Gastroesophageal sphincter (tissue), 4 donors: ENCODE results near the gene AGBL5. TPM values are rescaled to one million over a fixed set of nuclear protein-coding genes. Genes with fewer than 3 reads are reported as not detected.

Source experiments
- ATAC-seq: fragments of 150-250 bp; one replicate; pipeline ENCODE4 v1.9.1; 2016; ENCODE audit warnings: mild to moderate bottlenecking, moderate library complexity
- H3K27ac ChIP-seq, 4 donors: fragments of 200-600 bp; sonication (generic) in 3 of 4; 1 replicate in 3 of 4; 2 replicates in 1 of 4; pipeline ENCODE4 v1.5.1; 2016 to 2019
- H3K27me3 ChIP-seq: fragments of 200-600 bp; sonication (generic); one replicate; pipeline ENCODE4 v1.5.1; 2019
- H3K36me3 ChIP-seq, 2 donors: fragments of 200-600 bp; sonication (generic); one replicate each; pipeline ENCODE4 v1.5.1; 2019; ENCODE audit warnings: control low read depth in 1 of 2
- H3K4me1 ChIP-seq, 3 donors: fragments of 200-600 bp; sonication (generic); 1 replicate in 2 of 3; 2 replicates in 1 of 3; pipeline ENCODE4 v1.5.1; 2016 to 2019; ENCODE audit warnings: control low read depth in 2 of 3
- H3K4me3 ChIP-seq, 2 donors: fragments of 200-600 bp; sonication (generic); one replicate each; pipeline ENCODE4 v1.5.1; 2019; ENCODE audit warnings: mild to moderate bottlenecking in 1 of 2, moderate library complexity in 1 of 2
- H3K9me3 ChIP-seq, 3 donors: fragments of 200-600 bp; sonication (generic); one replicate each; pipeline ENCODE4 v1.5.1; 2017 to 2019; ENCODE audit warnings: control low read depth in 2 of 3
- EP300 ChIP-seq: sonication (generic); formaldehyde crosslinking; IDR thresholded peaks from one replicate; pipeline ENCODE4 v1.6.1; 2017; ENCODE audit warnings: antibody characterized with exemption, mild to moderate bottlenecking
- POLR2A ChIP-seq, 2 donors: fragments of 450-650 bp; IDR thresholded peaks; one replicate each; pipeline ENCODE4 v1.6.1; 2017; ENCODE audit warnings: antibody characterized with exemption in 2 of 2, mild to moderate bottlenecking in 2 of 2, moderate library complexity in 1 of 2
- POLR2AphosphoS5 ChIP-seq: sonication (generic); formaldehyde crosslinking; IDR thresholded peaks from one replicate; pipeline ENCODE4 v1.6.1; 2017; ENCODE audit warnings: antibody characterized with exemption
- WGBS, 2 donors: methylation state at CpG; one replicate each; pipeline ENCODE4 v1.1.5; 2018; ENCODE audit warnings: low coverage in 1 of 2; 5-methylcytosine and 5-hydroxymethylcytosine counted together
- total RNA-seq, 4 donors: library from RNA; depleted of rRNA; stranded (reverse); fragments of >200 nt; gene quantifications; one replicate each; pipeline ENCODE4 v1.1.0, GENCODE V29; 2016
- TF ChIP-seq, protein P1 (sequence below), 4 experiments: fragments of 200-600 bp in 2 of 4; fragments of 450-650 bp in 2 of 4; sonication (generic) in 1 of 4; IDR thresholded peaks; one replicate each; pipeline ENCODE4 v1.5.1; 2017 to 2019; ENCODE audit warnings: antibody characterized with exemption in 4 of 4, mild to moderate bottlenecking in 2 of 4, moderate library complexity in 2 of 4

The AGBL5 gene
- total RNA-seq, 4 donors from 2014 or later = 16.2 to 31.7 (median 23.0) TPM

DNA sequence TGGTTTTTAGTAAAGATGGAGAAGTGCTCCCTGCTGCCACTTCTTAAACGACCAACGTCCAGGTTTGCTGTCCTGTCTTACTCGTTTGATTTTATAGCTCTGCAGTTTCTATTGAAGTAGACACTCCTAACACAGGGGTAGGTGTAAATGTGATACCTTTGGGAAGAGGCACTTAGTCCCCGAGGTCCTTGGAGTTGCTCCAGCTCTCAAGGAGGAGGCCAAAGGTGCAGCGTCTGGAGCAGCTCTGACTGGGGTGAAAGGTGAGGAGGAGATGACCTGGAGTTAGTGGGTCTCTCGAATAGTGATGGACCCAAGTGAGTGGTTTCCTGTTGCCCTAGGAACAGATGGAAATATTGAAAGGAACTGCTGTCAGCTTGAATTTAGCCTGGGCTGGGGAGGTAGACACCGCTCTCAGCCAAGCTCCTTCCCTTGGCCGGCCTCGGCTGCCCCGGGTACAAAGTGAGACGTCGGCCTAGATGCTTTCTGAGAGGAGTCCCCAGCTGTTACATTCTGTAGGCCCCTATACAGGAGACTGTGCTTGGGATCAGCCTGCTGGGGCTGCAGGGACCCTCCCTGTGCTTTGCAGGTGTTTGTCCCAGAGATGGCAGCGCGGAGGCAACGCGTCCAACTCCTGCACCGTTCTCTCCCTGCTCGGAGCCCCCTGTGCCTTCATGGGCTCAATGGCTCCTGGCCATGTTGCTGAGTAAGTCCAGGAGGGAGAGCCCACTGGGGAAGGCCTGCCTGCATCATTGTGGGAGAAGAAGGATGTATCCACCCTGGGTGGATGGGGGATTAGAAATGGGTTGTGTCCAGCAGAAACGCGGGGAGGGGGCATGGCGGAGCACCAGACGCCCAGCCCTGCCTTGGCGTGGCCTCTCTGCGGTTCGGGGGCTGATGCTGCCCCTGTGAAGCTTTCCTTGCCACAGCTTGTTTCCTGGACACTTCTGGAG, 40.6 kb downstream of the AGBL5 start:
- TF ChIP-seq EP300 (no peak), POLR2A (IDR thresholded peaks at IDR 0.05) (no peak), POLR2AphosphoS5 (no peak)
- TF ChIP-seq, protein P1, sequence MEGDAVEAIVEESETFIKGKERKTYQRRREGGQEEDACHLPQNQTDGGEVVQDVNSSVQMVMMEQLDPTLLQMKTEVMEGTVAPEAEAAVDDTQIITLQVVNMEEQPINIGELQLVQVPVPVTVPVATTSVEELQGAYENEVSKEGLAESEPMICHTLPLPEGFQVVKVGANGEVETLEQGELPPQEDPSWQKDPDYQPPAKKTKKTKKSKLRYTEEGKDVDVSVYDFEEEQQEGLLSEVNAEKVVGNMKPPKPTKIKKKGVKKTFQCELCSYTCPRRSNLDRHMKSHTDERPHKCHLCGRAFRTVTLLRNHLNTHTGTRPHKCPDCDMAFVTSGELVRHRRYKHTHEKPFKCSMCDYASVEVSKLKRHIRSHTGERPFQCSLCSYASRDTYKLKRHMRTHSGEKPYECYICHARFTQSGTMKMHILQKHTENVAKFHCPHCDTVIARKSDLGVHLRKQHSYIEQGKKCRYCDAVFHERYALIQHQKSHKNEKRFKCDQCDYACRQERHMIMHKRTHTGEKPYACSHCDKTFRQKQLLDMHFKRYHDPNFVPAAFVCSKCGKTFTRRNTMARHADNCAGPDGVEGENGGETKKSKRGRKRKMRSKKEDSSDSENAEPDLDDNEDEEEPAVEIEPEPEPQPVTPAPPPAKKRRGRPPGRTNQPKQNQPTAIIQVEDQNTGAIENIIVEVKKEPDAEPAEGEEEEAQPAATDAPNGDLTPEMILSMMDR (IDR thresholded peaks at IDR 0.05) = no peak
- no peak overlapping the region for H3K27ac ChIP-seq
- ATAC-seq = no peak
- H3K9me3 ChIP-seq = no peaks in the 10 kb centered on the region
- 62 to 85% methylated on average over 7 to 14 of the region's 25 CpGs for WGBS, 2 donors
- H3K36me3 ChIP-seq = peaks cover 0 to 15% of the 10 kb centered on the region in 2 donors
- H3K27me3 ChIP-seq = no peaks in the 10 kb centered on the region
- no peak overlapping the region for H3K4me3 ChIP-seq
- peaks cover 0 to 31% (median 10%) of the 10 kb centered on the region in 3 donors for H3K4me1 ChIP-seq

DNA sequence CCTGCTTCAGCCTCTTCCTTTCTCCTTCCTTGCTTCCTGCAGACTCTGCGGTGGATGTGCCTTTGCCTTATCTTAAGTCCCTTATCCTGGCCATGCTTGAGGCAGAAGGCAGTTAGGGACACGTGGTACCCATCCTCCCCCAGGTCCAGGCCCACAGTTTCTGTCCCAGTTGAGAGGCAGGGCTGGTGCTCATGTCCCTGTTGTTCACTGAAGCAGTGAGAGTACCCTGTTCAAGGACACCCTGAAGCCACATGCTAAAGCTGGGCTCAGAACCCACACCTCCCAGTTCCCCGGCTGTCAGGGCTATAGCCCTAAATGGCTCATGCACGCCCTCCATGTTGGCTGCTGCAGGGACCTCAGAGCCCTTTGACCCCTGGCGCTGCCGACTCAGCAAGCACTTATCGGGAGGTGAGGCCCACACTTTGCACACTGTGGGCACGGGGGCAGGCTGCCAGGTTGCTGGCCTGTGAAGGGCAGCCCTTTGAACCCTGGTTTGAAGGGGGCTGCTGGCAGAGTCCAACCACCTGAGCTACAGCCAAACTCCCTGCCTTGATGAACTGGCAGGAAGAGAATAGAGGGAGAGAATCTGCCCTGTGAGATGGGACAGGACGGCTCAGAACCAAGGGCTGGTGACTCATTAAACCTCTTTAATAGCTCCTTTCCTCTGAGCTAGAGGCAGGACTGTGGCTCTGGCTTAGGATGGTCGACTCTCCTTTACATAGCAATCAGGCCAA, 41.4 kb downstream of the AGBL5 start:
- Histone ChIP-seq H3K27me3 (no peaks in the 10 kb centered on the region), H3K27ac (no peak overlapping the region), H3K4me1 (peaks cover 0 to 23% (median 4%) of the 10 kb centered on the region in 3 donors), H3K9me3 (no peaks in the 10 kb centered on the region), H3K4me3 (no peak overlapping the region), H3K36me3 (peaks cover 0 to 20% of the 10 kb centered on the region in 2 donors)
- 80 to 100% methylated on average over 1 to 2 of the region's 10 CpGs for WGBS, 2 donors
- ATAC-seq = no peak
- no peak for TF ChIP-seq EP300
- TF ChIP-seq, protein P1 (IDR thresholded peaks at IDR 0.05) = no peak
- no peak for TF ChIP-seq POLR2AphosphoS5

DNA sequence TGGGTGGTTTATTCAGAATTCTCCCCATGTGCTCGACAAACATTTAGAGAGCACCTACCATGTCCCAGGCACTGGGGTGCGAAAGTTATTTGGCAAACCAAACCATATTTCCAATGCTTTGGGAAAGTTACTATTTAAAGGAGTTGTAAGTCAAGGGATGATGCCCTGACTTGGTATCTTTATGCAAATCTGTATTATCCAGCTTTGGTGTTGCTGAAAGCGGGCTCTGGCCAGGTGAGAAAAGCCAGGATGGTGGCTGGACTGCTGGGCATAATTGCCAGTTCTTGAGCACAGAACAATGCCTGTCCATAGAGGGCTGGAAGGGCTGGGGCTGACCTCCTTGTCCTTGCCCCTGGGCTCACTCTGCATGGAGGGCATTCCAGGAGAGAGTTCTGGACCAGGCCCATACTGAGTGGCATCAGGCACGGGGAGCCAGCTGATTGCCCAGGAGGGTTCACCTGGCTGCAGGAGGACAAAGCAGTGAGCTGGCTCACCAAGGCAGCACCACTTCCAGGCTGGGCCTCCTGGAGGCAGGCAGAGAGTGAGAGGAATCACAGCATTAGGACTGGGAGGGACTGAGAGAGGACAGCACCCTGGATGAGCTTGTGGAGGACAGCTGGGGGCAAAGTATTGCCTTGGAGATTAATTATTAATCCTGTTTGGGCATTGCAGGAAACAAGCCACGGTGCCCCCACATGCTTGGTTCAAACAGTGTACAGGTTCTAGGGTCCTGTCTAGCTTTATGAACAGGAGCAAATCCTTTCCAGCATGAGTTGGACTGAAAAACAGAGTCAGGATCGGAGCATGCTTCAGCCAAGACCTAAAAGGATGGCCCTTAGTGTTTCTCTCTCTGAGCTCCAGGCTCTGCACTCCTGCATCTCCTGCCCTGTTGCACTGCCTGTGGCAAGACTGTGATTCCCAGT, 42.2 kb downstream of the AGBL5 start:
- WGBS, 2 donors = 77 to 90% methylated on average over 2 to 3 of the region's 6 CpGs
- no peak for ATAC-seq
- H3K27ac ChIP-seq = no peak overlapping the region

DNA sequence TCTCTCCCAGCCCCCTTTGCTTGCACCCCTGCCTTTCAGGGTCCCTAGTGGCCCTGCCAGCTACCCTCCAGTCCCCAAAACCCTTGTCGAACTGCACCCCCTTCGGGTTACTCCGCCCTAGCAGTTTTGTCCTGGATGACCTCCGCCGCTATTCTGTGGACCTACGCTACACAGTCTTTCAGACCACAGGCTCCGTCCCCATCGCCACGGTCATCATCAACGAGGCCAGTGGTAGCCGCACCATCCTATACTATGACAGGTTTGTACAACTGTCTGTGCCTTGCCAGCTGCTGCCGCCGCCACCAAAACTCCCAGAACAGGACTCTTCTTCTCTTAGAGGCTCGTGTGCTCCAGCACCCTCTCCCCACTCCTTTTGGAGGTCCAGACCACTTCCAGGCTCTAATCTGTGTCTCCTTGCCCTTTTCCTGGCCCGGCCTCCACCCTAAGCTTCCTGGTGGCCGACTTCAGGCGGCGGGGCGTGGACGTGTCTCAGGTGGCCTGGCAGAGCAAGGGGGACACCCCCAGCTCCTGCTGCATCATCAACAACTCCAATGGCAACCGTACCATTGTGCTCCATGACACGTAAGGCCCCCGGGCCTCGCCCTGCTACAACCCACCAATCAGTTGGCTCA, 43.0 kb downstream of the AGBL5 start:
- H3K9me3 ChIP-seq = no peaks in the 10 kb centered on the region
- WGBS, 2 donors = 86 to 87% methylated on average over 7 to 23 of the region's 24 CpGs
- H3K4me1 ChIP-seq = peaks cover 0 to 13% (median 4%) of the 10 kb centered on the region in 3 donors
- no peak overlapping the region for H3K27ac ChIP-seq
- H3K27me3 ChIP-seq = no peaks in the 10 kb centered on the region
- TF ChIP-seq EP300 (no peak), POLR2AphosphoS5 (no peak), POLR2A (IDR thresholded peaks at IDR 0.05) (no peak)
- TF ChIP-seq, protein P1 (IDR thresholded peaks at IDR 0.05) = no peak
- H3K36me3 ChIP-seq = peaks cover 0 to 23% of the 10 kb centered on the region in 2 donors
- no peak for ATAC-seq
- H3K4me3 ChIP-seq = no peak overlapping the region

More for the DNA sequence above, 42.2 kb downstream of the AGBL5 start:
- TF ChIP-seq POLR2A (IDR thresholded peaks at IDR 0.05) (no peak), EP300 (no peak), POLR2AphosphoS5 (no peak)
- TF ChIP-seq, protein P1 (IDR thresholded peaks at IDR 0.05) = no peak
- H3K4me3 ChIP-seq = no peak overlapping the region
- H3K9me3 ChIP-seq = no peaks in the 10 kb centered on the region
- no peaks in the 10 kb centered on the region for H3K27me3 ChIP-seq
- peaks cover 0 to 20% of the 10 kb centered on the region in 2 donors for H3K36me3 ChIP-seq
- H3K4me1 ChIP-seq = peaks cover 0 to 14% (median 4%) of the 10 kb centered on the region in 3 donors
